GM18505 (cell line): ENCODE results near the gene SOST.

Experiments used
- ATAC-seq: cut with Tn5 transposase; IDR thresholded peaks from one replicate; pipeline ENCODE4 v1.9.1; 2021; ENCODE audit not compliant: unreplicated experiment
- POLR2A ChIP-seq: IDR thresholded peaks from 4 replicates; pipeline ENCODE4 v1.6.1; 2011; ENCODE audit warnings: borderline replicate concordance; ENCODE audit not compliant: insufficient read depth, insufficient read length; ENCODE audit errors: extremely low read depth

Gene SOST

DNA sequence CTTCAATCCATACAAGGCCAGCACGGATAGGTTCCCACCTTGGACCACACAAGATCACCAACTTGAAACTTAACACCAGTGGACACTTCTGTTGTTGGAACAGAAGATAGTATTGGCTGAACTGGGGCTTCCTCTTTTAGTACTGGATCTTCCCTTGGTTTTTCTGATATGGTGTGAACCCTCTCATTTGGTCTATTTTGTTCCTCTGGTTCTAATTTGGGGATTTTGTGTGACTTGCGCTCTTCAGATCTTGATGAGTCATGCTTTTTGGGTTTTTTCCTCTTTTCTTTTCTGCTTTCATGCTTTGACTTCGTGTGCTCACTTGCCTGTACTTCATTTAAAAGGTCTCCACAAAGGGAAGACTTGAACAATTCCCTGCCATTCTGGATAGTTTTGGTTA lies 39.0 kb downstream of the SOST start:
- no peak for ATAC-seq
- TF ChIP-seq POLR2A: no peak

DNA sequence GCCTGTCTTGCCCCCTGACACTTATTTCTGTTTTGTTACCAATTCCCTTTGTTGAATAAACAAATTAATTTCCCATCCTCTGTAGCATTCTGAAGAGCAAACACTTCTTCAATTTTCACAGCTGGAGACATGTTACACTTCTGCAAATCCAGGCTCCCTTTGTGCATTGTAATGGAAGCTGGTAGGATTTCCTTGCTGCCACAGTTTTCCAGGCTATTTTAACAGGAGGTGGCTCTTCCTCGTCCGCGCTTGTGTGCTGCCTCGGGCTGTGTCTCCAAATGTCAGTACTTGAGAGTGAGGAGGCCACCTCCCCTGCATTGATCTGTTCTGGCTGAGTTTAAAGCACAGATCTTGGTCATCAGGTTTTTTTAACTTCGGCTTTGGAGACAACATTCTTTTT lies 40.0 kb downstream of the SOST start:
- TF ChIP-seq POLR2A: no peak
- ATAC-seq: no peak

DNA sequence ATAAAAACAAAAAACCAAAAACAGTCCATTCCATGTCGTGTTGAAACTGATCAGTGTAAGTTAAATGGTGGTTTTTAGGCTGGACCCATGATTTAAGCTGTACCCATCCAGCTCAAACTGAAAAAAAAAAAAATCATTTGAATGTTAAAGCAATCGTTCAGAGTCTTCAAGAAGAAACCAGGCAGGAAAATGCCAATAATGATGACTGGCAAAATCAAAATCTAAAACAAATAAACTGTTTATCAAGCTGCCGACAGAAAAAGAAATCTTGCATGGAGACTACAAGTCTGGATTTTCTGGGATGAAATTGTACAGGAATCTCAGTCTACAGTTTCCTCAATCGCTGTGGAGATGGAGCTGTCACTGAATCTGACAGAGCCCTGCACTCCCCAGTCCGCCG lies 40.7 kb downstream of the SOST start:
- no peak for ATAC-seq
- TF ChIP-seq POLR2A: no peak

DNA sequence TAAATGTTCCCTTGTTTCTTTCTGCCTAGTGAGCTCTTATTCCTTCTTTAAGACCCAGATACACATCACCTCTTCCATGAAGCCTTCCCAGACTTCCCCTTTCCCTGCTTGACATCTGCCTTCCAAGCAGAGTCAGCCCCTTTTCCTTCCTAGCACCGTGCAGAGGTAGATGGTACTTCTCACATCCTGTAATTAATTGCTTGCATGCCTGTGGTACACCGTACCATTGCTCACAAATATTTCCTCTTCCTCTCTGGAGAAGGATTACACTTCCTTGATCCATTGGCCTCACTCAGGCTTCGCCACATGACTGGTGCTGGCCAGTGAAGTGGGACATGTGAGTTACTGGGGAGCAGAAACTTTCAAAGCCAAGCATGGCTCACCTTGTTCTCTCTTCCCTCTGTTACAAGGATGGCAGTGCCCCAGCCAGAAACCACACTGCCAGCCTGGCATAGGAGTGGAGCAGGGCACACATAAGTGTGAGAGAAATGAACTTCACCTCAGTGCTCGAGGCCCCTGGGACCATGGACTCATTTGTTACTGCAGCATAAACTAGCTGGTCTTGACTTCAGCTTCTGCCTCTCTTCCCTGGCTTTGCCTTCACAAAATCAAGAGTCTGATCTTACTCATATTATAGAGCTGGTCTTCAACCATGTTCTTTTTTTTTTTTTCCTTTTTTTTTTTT lies 44.0 kb downstream of the SOST start:
- ATAC-seq: no peak
- no peak for TF ChIP-seq POLR2A

DNA sequence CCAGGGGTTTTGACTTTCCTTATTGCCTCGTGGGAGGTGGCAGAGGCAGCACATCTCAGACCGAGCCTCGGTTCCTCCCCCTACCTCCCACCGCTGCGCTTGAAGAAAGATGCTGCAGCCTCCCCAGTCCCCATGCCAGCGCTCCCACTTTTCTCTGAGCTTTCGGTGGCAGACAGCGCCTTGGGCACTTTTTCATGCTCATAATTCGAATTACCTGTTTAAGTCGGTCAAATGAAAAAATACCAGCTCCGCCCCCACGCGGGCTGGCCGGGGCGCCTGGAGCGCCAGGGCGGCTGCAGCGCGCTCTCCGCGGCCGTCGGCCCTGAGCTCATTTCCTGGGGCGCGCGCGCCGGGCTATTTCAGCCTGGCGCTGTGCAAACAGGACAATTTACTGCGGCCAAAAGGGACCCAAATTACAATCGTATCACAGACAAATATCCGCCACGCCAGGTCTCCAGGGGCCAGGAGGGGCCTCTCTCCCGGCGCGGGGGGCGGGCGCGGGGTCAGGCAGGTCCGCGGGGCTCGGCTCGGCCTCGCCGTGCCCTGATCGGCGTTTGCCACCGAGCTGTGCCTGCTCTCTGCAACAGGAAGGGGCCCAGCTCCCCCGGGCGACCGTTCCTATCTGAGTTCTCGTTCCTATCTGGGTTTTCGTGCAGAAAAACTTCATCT lies 45.0 kb downstream of the SOST start:
- TF ChIP-seq POLR2A: no peak
- ATAC-seq: no peak

DNA sequence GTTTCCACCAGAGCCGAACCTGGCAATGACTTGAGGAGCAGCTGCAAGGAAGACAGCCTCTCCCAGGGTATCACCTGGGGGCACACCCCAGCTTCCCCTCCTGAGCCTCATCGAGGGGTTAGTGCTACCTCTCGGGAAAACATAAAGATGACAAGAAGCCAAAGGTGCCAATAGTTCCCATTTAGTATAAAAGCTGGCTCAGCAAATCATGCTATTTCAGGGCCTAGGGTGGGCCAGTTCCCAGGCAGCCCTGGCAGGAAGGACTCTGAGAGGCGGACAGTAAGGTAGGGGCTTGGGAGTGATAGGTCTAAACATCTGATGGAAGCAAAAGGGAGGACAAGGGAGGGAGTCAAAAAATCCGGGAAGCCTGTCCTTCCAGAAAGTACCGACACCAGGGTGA lies 46.2 kb downstream of the SOST start:
- TF ChIP-seq POLR2A: no peak

DNA sequence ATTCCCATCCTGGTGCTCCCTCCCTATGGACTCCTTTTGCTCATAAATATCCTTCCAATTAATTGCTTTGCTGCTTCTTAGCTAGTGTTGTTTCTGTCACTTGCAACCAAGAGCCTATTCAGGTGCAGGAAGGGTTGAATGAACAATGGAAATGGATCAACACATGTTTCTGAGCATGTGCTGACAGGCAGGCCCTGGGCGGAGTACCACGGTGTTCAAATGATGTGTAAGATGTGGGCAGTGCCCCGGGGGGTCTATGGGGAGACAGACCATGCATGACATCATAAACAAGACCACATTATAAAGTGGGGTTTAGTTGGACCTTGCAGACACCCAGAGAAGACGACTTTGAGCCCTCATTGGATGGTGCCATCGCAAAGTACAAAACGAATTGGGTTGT lies 48.5 kb downstream of the SOST start:
- ATAC-seq: no peak

More for the DNA sequence above, 46.2 kb downstream of the SOST start:
- no peak for ATAC-seq

DNA sequence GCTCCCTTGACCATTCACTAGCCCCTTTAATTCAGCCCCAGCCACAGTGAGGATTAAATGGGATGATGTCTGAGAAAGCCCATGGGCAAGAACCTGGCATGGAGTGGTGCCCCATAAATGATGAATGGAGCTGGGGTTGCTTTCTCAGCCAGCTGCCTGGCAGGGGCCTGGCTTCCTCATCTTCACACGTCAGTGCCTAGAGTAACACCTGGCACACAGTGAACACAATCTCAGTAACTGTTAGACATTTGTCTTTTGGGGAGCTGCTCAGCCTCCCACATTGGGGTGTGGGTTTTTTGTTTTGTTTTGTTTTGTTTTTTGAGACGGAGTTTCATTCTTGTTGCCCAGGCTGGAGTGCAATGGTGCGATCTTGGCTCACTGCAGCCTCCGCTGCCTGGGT lies 49.4 kb downstream of the SOST start:
- no peak for ATAC-seq
- no peak for TF ChIP-seq POLR2A

More for the DNA sequence above, 48.5 kb downstream of the SOST start:
- TF ChIP-seq POLR2A: no peak

DNA sequence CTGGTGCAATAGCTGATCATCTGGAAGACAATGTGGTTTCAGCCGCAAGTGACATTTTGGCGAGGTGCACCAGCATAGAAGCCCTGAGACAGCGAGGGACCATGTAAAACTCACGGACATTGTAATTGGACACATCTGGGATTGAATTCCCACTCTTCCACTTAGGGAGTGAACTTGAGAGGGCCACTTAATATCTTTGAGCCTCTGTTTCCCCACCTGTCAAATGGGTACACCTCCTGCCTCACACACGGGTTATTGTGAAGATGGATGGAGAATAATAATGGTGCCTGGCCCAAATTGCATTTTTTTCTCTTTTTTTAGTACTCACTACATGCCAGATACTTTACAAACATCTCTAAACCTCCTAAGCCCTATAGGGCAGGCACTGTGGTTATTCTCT lies 51.4 kb downstream of the SOST start:
- no peak for ATAC-seq
- TF ChIP-seq POLR2A: no peak

DNA sequence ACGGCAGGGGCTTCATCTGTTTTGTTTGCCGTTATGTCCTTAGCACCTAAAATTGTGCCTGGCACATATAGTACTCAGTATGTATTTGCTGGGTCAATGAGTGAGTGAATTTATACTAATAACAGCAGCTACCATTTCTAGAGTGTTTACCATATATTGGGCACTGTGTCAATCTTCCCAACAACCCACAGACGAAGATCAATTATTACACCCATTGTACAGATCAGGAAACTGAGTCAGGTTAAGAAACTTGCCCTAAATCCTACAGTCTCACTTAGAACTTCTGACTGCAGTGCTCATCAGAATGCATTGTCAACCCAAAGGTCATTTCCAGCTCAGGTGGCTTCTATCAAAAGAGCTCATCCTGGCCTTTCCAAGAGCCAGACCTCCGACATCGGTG lies 52.4 kb downstream of the SOST start:
- no peak for ATAC-seq
- TF ChIP-seq POLR2A: no peak
